Rectal smooth muscle tissue (tissue), 1 donor: ENCODE results near the gene GUCY1A1.

Experiments
- H3K27ac ChIP-seq: one replicate; pipeline ENCODE4 v1.7.0; 2013; ENCODE audit warnings: low read depth, low read length, inconsistent platforms
- H3K27me3 ChIP-seq: one replicate; pipeline ENCODE4 v1.7.0; 2013; ENCODE audit warnings: low read length; ENCODE audit not compliant: control insufficient read depth, insufficient read depth
- H3K36me3 ChIP-seq: one replicate; pipeline ENCODE4 v1.7.0; 2013; ENCODE audit warnings: low read length; ENCODE audit not compliant: control insufficient read depth, insufficient read depth
- H3K4me1 ChIP-seq: one replicate; pipeline ENCODE4 v1.7.0; 2013; ENCODE audit warnings: low read length; ENCODE audit not compliant: control insufficient read depth, insufficient read depth
- H3K4me3 ChIP-seq: one replicate; pipeline ENCODE4 v1.7.0; 2013; ENCODE audit warnings: low read length
- H3K9ac ChIP-seq: one replicate; pipeline ENCODE4 v1.7.0; 2013; ENCODE audit warnings: low read length

The GUCY1A1 gene

DNA sequence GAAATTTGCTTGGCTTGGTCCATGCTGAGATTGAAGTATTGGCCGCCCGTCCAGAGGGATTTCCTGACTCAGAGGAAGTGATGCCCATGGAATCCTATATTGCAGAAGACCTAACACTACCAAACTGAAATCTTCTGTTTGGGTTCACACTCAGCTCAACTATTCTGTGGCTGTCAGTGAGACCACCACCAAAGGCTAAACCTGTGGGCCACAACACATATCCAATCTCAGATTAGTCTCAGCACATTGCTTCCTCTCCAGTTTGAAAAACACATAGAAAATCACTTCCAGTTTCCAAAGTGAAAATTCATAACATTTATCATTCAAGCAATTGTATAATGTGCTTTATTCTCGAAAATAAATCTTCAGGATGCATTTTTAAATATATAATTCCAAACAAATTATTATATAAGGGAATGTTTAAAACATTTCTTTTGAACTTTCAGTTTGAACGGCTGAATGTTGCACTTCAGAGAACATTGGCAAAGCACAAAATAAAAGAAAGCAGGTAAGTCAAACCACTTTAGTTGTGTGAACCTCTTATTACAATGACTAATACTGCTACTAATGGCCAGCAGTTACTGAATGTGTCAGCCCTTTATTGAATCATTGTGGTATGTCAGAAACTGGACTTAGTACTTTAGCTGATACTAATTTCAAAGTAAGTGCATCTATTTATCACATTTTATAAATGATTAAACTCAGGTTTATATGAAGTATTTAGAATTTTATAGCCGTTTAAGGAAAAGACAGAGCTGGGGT lies 37.0 kb downstream of the GUCY1A1 start:
- Histone ChIP-seq H3K9ac (no peak overlapping the region), H3K4me3 (no peak overlapping the region), H3K27me3 (no peaks in the 10 kb centered on the region), H3K4me1 (peaks cover 4% of the 10 kb centered on the region), H3K27ac (no peak overlapping the region), H3K36me3 (no peaks in the 10 kb centered on the region)

GRCh38 chr4:155704841-155705404 lies 38.3 kb downstream of the GUCY1A1 start:
- Histone ChIP-seq H3K4me3 (no peak overlapping the region), H3K4me1 (peaks cover 4% of the 10 kb centered on the region), H3K9ac (no peak overlapping the region), H3K27ac (no peak overlapping the region), H3K27me3 (no peaks in the 10 kb centered on the region), H3K36me3 (no peaks in the 10 kb centered on the region)

DNA sequence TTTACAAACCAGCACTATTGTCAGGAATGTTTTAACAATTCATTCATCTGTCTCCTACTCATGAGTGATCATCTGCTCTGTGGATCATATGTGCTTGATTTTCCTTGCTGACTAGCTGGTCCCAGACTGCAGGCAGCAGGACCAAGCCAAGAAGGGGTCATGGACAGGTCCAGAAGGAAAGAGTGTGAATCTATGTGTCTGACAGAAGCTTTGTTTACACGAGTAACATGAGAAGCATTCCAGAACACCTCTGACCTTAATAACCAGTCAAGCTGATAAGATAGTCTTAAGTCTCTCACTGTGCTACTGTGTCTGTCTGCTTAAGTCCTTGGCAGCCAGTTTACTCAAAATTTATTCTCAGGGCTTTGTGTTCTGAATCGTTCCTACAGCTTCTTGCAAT lies 39.0 kb downstream of the GUCY1A1 start:
- peaks cover 4% of the 10 kb centered on the region for H3K4me1 ChIP-seq
- no peak overlapping the region for H3K27ac ChIP-seq
- H3K4me3 ChIP-seq, result no peak overlapping the region

DNA sequence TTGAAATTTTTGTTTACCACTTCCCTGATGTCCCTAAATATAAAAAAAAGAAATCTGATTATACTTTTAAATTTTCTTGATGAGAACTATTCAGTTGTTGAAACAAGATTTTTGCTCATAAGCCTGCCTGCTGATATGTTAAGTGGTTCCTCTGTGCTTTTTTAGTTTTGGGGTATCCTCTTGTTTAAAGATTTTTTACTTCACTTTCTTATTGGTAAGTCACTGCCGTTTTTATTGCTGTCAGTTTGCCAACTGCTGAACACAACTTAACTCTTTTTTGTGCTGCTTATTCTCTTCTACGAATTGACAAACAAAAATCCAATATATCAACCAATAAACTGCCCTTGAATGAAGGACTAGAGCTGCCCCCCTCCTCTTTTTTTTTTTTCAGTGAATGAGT lies 39.5 kb downstream of the GUCY1A1 start:
- no peak overlapping the region for H3K4me3 ChIP-seq
- H3K36me3 ChIP-seq, result no peaks in the 10 kb centered on the region
- no peak overlapping the region for H3K27ac ChIP-seq
- H3K27me3 ChIP-seq, result no peaks in the 10 kb centered on the region
- no peak overlapping the region for H3K9ac ChIP-seq
- peaks cover 4% of the 10 kb centered on the region for H3K4me1 ChIP-seq

More for the DNA sequence above, 39.0 kb downstream of the GUCY1A1 start:
- no peaks in the 10 kb centered on the region for H3K27me3 ChIP-seq
- H3K9ac ChIP-seq, result no peak overlapping the region
- H3K36me3 ChIP-seq, result no peaks in the 10 kb centered on the region

DNA sequence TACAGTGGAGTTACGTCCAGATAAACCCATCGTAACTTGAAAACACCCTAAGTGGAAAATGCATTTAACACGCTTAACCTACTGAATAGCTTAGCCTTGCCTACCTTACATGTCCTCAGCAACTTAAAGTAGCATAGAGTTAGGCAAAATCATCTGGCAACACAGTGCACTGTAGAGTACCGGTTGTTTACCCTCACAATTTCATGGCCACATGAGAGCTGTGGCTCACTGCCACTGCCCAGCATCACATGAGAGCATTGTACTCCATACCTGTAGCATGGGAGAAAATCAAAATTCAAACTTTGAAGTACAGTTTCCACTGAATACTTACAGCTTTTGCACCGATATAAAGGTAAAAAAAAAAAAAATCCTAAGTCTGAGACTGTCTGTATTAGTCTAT lies 40.6 kb downstream of the GUCY1A1 start:
- Histone ChIP-seq H3K4me1 (peaks cover 4% of the 10 kb centered on the region), H3K27ac (no peak overlapping the region), H3K27me3 (no peaks in the 10 kb centered on the region), H3K36me3 (no peaks in the 10 kb centered on the region), H3K4me3 (no peak overlapping the region), H3K9ac (no peak overlapping the region)

DNA sequence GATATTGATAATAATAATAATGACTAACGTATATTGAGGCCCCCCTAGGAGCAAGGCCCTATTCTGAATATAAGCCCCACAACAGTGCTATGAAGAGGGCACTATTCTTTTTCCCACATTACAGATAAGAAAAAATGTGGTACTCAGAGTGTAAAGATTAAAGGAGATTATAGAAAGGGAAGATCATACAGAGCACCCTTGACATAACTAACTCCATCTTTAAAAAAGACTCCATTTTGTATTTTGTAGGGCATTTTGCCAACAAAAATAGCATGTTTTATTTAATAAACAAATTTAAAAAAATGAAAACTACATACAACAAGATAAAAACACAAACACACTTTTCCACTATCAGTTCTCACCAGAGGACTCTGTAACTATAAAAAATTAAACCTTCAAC lies 42.1 kb downstream of the GUCY1A1 start:
- Histone ChIP-seq H3K27me3 (no peaks in the 10 kb centered on the region), H3K27ac (no peak overlapping the region), H3K36me3 (no peaks in the 10 kb centered on the region), H3K4me3 (no peak overlapping the region), H3K4me1 (peaks cover 4% of the 10 kb centered on the region), H3K9ac (no peak overlapping the region)

GRCh38 chr4:155709918-155710317 lies 43.3 kb downstream of the GUCY1A1 start:
- H3K9ac ChIP-seq, result no peak overlapping the region
- H3K4me3 ChIP-seq, result no peak overlapping the region
- no peaks in the 10 kb centered on the region for H3K27me3 ChIP-seq
- H3K36me3 ChIP-seq, result no peaks in the 10 kb centered on the region
- H3K4me1 ChIP-seq, result peaks cover 4% of the 10 kb centered on the region
- H3K27ac ChIP-seq, result no peak overlapping the region

DNA sequence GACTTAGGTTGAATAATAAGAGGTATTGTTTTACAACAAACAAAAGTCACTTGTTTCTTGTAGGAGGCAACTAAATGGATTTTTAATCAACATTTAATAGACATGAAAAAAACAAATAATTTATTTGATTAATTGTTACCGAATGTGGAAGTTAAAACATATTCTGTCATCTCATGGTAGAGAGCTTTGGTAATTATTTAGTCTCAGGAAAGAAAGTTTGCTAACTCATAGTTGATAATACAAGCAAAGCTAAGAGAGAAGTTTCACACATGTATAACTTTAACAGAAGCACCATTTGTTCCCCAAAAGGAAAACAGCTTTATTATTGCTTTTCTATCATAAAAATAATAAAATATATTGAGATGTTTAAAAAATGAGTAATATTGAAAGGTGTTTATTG lies 44.9 kb downstream of the GUCY1A1 start:
- Histone ChIP-seq H3K9ac (no peak overlapping the region), H3K4me3 (no peak overlapping the region), H3K27me3 (no peaks in the 10 kb centered on the region), H3K27ac (no peak overlapping the region), H3K36me3 (no peaks in the 10 kb centered on the region), H3K4me1 (no peaks in the 10 kb centered on the region)

- Histone ChIP-seq H3K36me3 (no peaks in the 10 kb centered on the region), H3K4me3 (no peak overlapping the region), H3K4me1 (no peaks in the 10 kb centered on the region), H3K9ac (no peak overlapping the region), H3K27me3 (no peaks in the 10 kb centered on the region), H3K27ac (no peak overlapping the region)
These were observed 46.2 kb downstream of the GUCY1A1 start for GRCh38 chr4:155712846-155713245.

GRCh38 chr4:155713911-155714310 lies 47.3 kb downstream of the GUCY1A1 start:
- H3K36me3 ChIP-seq, result no peaks in the 10 kb centered on the region
- H3K4me1 ChIP-seq, result no peaks in the 10 kb centered on the region
- H3K27ac ChIP-seq, result no peak overlapping the region
- no peak overlapping the region for H3K4me3 ChIP-seq
- no peaks in the 10 kb centered on the region for H3K27me3 ChIP-seq
- H3K9ac ChIP-seq, result no peak overlapping the region

GRCh38 chr4:155722336-155722735 lies 55.7 kb downstream of the GUCY1A1 start:
- Histone ChIP-seq H3K9ac (no peak overlapping the region), H3K27ac (no peak overlapping the region), H3K4me1 (no peaks in the 10 kb centered on the region), H3K27me3 (no peaks in the 10 kb centered on the region), H3K4me3 (no peak overlapping the region), H3K36me3 (no peaks in the 10 kb centered on the region)

- no peaks in the 10 kb centered on the region for H3K4me1 ChIP-seq
- H3K27me3 ChIP-seq, result no peaks in the 10 kb centered on the region
- no peak overlapping the region for H3K27ac ChIP-seq
- no peak overlapping the region for H3K4me3 ChIP-seq
- H3K9ac ChIP-seq, result no peak overlapping the region
- H3K36me3 ChIP-seq, result no peaks in the 10 kb centered on the region
These were observed 56.3 kb downstream of the GUCY1A1 start for GRCh38 chr4:155722816-155723499.
